ENCODE measurements around the gene PDZRN3. TPM values are rescaled to one million over a fixed set of nuclear protein-coding genes. Genes with fewer than 3 reads are reported as not detected.

PDZRN3 gene
- total RNA-seq, 1 experiment from 2014 or later, result not detected

GRCh38 chr3:73536952-73537351 is 87.8 kb downstream of the PDZRN3 start:
- no peak for ATAC-seq
- in situ Hi-C loops (cut with HindIII; ENCODE audit: low pct_unique_long_range_greater_than_20kb, low sequenced_read_pairs), result no loop called here
- intact Hi-C loops (cut with micrococcal nuclease; ENCODE audit: unreplicated experiment), result no loop called here
- TF ChIP-seq SIN3A (IDR thresholded peaks at IDR 0.05; ENCODE audit: borderline replicate concordance, insufficient read depth, low read depth, low read length), result no peak
- TF ChIP-seq CTCF (IDR thresholded peaks at IDR 0.05), result no peak
- no peak for TF ChIP-seq REST (IDR thresholded peaks at IDR 0.05; ENCODE audit: insufficient read depth in 1 of 2, low read depth in 2 of 2, low read length in 1 of 2)
- TF ChIP-seq TCF7L2 (IDR thresholded peaks at IDR 0.05; ENCODE audit: low read depth, low read length), result no peak
- no peak for TF ChIP-seq POLR2AphosphoS5 (IDR thresholded peaks at IDR 0.05; ENCODE audit: low read depth, low read length)
- Histone ChIP-seq H3K4me3 (ENCODE audit: low read depth in 2 of 2, low read length in 2 of 2) (no peak overlapping the region), H3K9me3 (ENCODE audit: control insufficient read depth, insufficient read depth, low read depth, low read length) (no peaks in the 10 kb centered on the region), H3K36me3 (ENCODE audit: control insufficient read depth, insufficient read depth, low read length) (no peaks in the 10 kb centered on the region), H3K27me3 (ENCODE audit: control insufficient read depth, insufficient read depth, low read length) (no peaks in the 10 kb centered on the region), H3K27ac (ENCODE audit: low read length) (no peak overlapping the region), H3K4me1 (ENCODE audit: control insufficient read depth, insufficient read depth, low read length) (no peaks in the 10 kb centered on the region)
- ChIA-PET POLR2A (no interaction called here), CTCF (no interaction called here)
- BruUV-seq (replicated peaks), result no TSS peak
- DNase-seq (ENCODE audit: low read depth, low spot score), result no peak

- Histone ChIP-seq H3K27ac (ENCODE audit: low read length) (no peak overlapping the region), H3K9me3 (ENCODE audit: control insufficient read depth, insufficient read depth, low read depth, low read length) (no peaks in the 10 kb centered on the region), H3K4me1 (ENCODE audit: control insufficient read depth, insufficient read depth, low read length) (no peaks in the 10 kb centered on the region), H3K27me3 (ENCODE audit: control insufficient read depth, insufficient read depth, low read length) (no peaks in the 10 kb centered on the region), H3K36me3 (ENCODE audit: control insufficient read depth, insufficient read depth, low read length) (no peaks in the 10 kb centered on the region), H3K4me3 (ENCODE audit: low read depth in 2 of 2, low read length in 2 of 2) (no peak overlapping the region)
- TF ChIP-seq REST (IDR thresholded peaks at IDR 0.05; ENCODE audit: insufficient read depth in 1 of 2, low read depth in 2 of 2, low read length in 1 of 2) (no peak), TCF7L2 (IDR thresholded peaks at IDR 0.05; ENCODE audit: low read depth, low read length) (no peak), SIN3A (IDR thresholded peaks at IDR 0.05; ENCODE audit: borderline replicate concordance, insufficient read depth, low read depth, low read length) (no peak), POLR2AphosphoS5 (IDR thresholded peaks at IDR 0.05; ENCODE audit: low read depth, low read length) (no peak), CTCF (IDR thresholded peaks at IDR 0.05) (no peak)
- ATAC-seq (no peak), DNase-seq (ENCODE audit: low read depth, low spot score) (no peak)
- in situ Hi-C loops (cut with HindIII; ENCODE audit: low pct_unique_long_range_greater_than_20kb, low sequenced_read_pairs), result no loop called here
- BruUV-seq (replicated peaks), result no TSS peak
- intact Hi-C loops (cut with micrococcal nuclease; ENCODE audit: unreplicated experiment), result no loop called here
- POLR2A ChIA-PET, result no interaction called here
- CTCF ChIA-PET, result no interaction called here
These were observed 88.3 kb downstream of the PDZRN3 start for GRCh38 chr3:73536336-73536895.
